ENCODE measurements around the gene PNMA6E. TPM values are rescaled to one million over a fixed set of nuclear protein-coding genes. Genes with fewer than 3 reads are reported as not detected.
A peak's percentile ranks its signal among the peaks of the same experiment; 100 is the strongest.
"Not testable (repeated sequence)": the region's sequence is repeated elsewhere in the genome, so short reads cannot be mapped to it uniquely, and the experiment has no call there.

The PNMA6E gene
- total RNA-seq, 1 donor from 2014 or later: not detected

DNA sequence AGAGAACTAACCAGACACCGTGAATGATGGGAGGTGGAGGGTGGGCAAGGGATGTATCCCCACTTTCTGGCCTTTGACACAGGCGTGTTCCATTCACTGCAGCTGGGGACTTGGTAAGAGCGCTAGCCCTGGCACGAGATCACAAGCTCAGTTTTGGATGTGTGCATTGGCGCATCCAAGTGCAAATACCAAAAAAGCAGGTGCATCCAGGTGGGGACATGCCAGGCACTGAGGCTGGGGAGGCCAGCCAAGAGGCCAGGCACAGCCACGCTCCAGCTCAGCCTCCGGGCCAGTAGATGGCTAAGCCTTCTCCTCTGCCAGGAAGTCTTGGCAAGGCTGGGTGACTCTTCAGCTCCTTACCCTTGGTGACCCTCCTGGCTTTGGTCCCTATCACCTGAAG lies 5.8 kb upstream of the PNMA6E start:
- peaks cover 16% of the 10 kb centered on the region for H3K9me3 Mint-ChIP-seq
- TF ChIP-seq, protein P1, sequence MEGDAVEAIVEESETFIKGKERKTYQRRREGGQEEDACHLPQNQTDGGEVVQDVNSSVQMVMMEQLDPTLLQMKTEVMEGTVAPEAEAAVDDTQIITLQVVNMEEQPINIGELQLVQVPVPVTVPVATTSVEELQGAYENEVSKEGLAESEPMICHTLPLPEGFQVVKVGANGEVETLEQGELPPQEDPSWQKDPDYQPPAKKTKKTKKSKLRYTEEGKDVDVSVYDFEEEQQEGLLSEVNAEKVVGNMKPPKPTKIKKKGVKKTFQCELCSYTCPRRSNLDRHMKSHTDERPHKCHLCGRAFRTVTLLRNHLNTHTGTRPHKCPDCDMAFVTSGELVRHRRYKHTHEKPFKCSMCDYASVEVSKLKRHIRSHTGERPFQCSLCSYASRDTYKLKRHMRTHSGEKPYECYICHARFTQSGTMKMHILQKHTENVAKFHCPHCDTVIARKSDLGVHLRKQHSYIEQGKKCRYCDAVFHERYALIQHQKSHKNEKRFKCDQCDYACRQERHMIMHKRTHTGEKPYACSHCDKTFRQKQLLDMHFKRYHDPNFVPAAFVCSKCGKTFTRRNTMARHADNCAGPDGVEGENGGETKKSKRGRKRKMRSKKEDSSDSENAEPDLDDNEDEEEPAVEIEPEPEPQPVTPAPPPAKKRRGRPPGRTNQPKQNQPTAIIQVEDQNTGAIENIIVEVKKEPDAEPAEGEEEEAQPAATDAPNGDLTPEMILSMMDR (IDR thresholded peaks at IDR 0.05; ENCODE audit: unreplicated experiment): no peak

DNA sequence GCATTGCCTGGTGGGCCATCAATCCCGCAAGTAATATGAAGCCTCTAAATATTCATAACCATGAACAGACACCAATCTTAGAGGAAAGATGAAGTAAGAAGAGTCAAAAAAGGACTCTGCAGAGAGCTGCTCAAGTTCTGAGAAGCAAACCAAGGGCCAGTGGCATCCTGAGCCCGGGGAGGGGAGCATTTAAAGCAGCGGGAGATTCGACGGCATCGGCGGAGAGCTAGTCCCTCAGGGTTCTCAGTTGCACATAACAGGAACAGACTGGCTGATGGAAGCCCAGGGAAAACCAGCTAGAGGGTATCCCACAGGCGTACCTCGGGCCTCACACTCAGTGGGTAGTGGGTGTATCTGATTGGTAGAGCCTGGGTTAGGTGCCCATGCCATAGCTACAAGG lies 4.9 kb upstream of the PNMA6E start:
- H3K27ac Mint-ChIP-seq: no peak overlapping the region
- peaks cover 30% of the 10 kb centered on the region for H3K27me3 Mint-ChIP-seq (ENCODE audit: low read depth)
- peaks cover 3% of the 10 kb centered on the region for H3K36me3 Mint-ChIP-seq
- H3K9me3 Mint-ChIP-seq: peaks cover 23% of the 10 kb centered on the region
- TF ChIP-seq, protein P1 (IDR thresholded peaks at IDR 0.05; ENCODE audit: unreplicated experiment): no peak
- H3K4me1 Mint-ChIP-seq: peaks cover 6% of the 10 kb centered on the region
- DNase-seq (ENCODE audit: low spot score in 2 of 2, unreplicated experiment in 2 of 2): no peak
- no peak overlapping the region for H3K4me3 Mint-ChIP-seq

More for the DNA sequence above, 5.8 kb upstream of the PNMA6E start:
- H3K27me3 Mint-ChIP-seq (ENCODE audit: low read depth): peaks cover 32% of the 10 kb centered on the region
- no peak overlapping the region for H3K27ac Mint-ChIP-seq
- peaks cover 8% of the 10 kb centered on the region for H3K4me1 Mint-ChIP-seq
- H3K36me3 Mint-ChIP-seq: peaks cover 3% of the 10 kb centered on the region
- H3K4me3 Mint-ChIP-seq: no peak overlapping the region
- no peak for DNase-seq (ENCODE audit: low spot score in 2 of 2, unreplicated experiment in 2 of 2)

DNA sequence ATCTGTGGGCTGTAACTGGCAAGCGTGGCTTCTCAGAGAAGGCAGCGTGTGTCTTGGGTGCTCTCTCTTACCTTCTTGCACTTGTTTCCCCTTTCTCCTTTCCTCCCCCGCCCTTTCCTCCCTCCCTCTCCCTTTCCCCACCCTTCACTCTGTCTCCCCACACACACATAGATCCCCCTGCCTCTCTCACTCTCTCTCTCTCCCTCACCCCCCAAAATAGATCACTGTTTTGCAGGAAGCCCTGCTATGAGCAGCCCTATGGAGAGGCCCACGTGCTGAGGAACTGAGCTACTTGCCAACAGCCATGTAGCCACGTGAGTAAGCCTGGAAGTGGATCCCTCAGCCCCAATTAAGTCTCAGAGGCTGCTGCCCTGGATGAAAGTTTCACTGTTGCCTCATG lies 4.3 kb upstream of the PNMA6E start:
- TF ChIP-seq, protein P1 (IDR thresholded peaks at IDR 0.05; ENCODE audit: unreplicated experiment): no peak
- Mint-ChIP-seq H3K9me3 (peaks cover 19% of the 10 kb centered on the region), H3K27me3 (ENCODE audit: low read depth) (peaks cover 27% of the 10 kb centered on the region), H3K36me3 (peaks cover 3% of the 10 kb centered on the region), H3K4me1 (peaks cover 2% of the 10 kb centered on the region), H3K27ac (no peak overlapping the region), H3K4me3 (no peak overlapping the region)
- DNase-seq (ENCODE audit: low spot score in 2 of 2, unreplicated experiment in 2 of 2): no peak

DNA sequence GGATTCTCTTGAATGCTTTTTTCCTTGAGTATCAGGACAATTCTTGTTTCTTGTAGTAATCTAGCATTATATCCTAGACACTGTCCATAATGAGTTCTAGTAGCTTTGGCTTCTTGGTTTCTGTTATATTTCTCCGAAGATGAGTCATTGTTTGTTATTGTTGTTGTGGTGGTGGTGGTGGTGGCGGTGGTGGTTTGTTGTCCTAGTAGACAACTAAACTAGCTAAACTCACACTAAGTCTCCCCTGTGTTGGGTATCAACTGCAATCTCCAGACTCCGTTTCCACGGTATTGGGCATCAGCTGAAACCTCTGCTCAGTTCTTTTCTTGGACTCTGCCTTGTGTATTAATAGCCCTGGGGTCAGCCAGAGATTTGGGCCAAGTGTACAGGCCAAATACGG lies 3.2 kb upstream of the PNMA6E start:
- DNase-seq (ENCODE audit: low spot score in 2 of 2, unreplicated experiment in 2 of 2); H3K36me3 Mint-ChIP-seq; H3K27ac Mint-ChIP-seq; H3K4me3 Mint-ChIP-seq; H3K4me1 Mint-ChIP-seq: not testable (repeated sequence)
- H3K27me3 Mint-ChIP-seq (ENCODE audit: low read depth): peaks cover 27% of the 10 kb centered on the region
- peaks cover 19% of the 10 kb centered on the region for H3K9me3 Mint-ChIP-seq

DNA sequence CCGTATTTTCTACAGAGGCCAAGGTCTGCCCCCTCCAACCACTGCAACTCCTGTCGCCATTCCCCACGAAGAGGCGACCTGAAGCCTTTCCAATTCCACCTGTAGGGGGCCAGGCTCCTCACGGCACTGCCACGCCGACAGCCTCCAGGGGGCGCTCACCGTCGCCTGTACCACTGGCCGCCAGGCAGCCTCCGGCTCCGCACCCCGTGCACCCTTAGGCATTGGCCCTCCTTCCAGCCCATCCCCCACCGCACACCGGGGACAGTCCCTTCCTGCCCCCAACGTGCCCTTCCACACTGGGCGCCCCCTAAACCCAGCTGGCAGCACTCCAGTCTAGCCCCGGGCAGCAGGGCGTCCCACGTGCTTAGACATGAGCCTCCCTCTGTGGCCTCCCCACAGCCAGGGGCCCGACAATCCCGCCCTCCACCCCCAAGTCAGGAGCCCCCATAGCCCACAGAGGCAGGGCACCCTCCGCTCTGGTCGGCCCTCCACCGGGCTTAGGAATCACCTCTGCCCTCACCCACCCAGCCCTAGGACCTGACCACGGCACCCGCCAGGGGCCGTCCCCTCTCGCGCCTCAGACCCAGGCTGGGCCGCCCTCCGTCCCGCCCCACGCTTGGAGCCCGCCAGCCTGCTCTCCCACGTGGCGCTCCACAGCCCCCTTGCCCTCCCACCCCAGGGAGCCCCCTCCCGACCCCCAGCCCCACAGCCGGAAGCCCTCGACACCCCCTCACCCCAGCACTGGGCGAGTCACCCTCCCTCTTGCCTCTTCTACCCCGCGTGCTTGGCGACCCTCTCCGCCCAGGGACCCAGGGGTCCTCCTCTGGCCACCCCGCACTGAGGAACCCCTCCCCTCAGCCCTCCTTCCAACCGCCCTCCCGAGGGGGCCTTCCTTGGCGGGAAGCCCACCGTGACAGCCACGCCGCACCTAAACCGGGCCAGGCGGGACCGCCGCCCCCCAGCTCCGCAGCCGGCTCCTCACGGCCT lies 711 bp downstream of the PNMA6E start:
- peaks cover 24% of the 10 kb centered on the region for H3K27me3 Mint-ChIP-seq (ENCODE audit: low read depth)
- no peak for DNase-seq (ENCODE audit: low spot score in 2 of 2, unreplicated experiment in 2 of 2)
- H3K9me3 Mint-ChIP-seq: peaks cover 19% of the 10 kb centered on the region
- no peak overlapping the region for H3K27ac Mint-ChIP-seq
- H3K36me3 Mint-ChIP-seq: peaks cover 3% of the 10 kb centered on the region
- no peak overlapping the region for H3K4me3 Mint-ChIP-seq
- H3K4me1 Mint-ChIP-seq: no peaks in the 10 kb centered on the region
- TF ChIP-seq, protein P1 (IDR thresholded peaks at IDR 0.05; ENCODE audit: unreplicated experiment): peak; percentile 57

DNA sequence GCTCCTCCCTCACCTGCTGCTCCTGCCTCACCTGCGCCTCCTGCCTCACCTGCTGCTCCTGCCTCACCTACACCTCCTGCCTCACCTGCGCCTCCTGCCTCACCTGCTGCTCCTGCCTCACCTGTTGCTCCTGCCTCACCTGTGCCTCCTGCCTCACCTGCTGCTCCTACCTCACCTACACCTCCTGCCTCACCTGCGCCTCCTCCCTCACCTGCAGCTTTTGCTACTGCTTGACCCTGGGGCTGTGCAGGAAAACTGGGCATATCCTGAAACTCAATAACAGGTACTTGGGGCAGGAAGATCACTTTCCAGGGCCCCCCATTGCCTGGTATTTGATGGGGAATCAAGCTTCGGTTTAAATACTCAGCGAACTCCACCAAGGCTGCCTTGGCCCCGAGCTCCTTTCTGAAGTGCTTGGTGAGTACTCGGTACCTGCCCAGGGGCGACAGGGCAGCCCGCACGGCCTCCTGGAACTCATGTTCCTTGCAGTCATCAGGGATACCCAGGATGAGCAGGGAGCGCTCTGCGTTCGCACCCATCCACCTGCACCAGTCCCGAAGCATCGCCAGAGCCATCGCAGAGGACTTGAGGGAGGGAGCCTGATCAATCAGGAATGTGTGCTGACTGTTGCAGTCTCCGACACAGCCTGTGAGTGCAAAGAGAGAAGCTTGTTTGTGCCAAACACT lies 2.7 kb downstream of the PNMA6E start:
- Mint-ChIP-seq H3K4me1 (peaks cover 4% of the 10 kb centered on the region), H3K27ac (no peak overlapping the region), H3K4me3 (no peak overlapping the region), H3K36me3 (peaks cover 3% of the 10 kb centered on the region), H3K9me3 (peaks cover 28% of the 10 kb centered on the region), H3K27me3 (ENCODE audit: low read depth) (peaks cover 12% of the 10 kb centered on the region)
- TF ChIP-seq, protein P1 (IDR thresholded peaks at IDR 0.05; ENCODE audit: unreplicated experiment): no peak
- no peak for DNase-seq (ENCODE audit: low spot score in 2 of 2, unreplicated experiment in 2 of 2)
